Keratinocyte (primary cell): ENCODE measurements around the gene LHX5.

ENCODE experiments used
- EZH2 ChIP-seq: IDR thresholded peaks from one replicate; pipeline ENCODE4 v1.6.1; 2012; ENCODE audit warnings: inconsistent platforms, mild to moderate bottlenecking, low read length, moderate library complexity
- TF ChIP-seq, protein P1 (sequence below), 3 experiments: IDR thresholded peaks in 1 of 3; conservative IDR thresholded peaks in 1 of 3; optimal IDR thresholded peaks in 1 of 3; 2 replicates in 2 of 3; 3 replicates in 1 of 3; pipeline versions ENCODE3 to v1.5.1; 2011; ENCODE audit warnings: low read length in 3 of 3, mild to moderate bottlenecking in 3 of 3, moderate library complexity in 2 of 3, control low read depth in 1 of 3, inconsistent platforms in 1 of 3; ENCODE audit not compliant: insufficient read depth in 2 of 3; ENCODE audit errors: extremely low read depth in 1 of 3

DNA sequence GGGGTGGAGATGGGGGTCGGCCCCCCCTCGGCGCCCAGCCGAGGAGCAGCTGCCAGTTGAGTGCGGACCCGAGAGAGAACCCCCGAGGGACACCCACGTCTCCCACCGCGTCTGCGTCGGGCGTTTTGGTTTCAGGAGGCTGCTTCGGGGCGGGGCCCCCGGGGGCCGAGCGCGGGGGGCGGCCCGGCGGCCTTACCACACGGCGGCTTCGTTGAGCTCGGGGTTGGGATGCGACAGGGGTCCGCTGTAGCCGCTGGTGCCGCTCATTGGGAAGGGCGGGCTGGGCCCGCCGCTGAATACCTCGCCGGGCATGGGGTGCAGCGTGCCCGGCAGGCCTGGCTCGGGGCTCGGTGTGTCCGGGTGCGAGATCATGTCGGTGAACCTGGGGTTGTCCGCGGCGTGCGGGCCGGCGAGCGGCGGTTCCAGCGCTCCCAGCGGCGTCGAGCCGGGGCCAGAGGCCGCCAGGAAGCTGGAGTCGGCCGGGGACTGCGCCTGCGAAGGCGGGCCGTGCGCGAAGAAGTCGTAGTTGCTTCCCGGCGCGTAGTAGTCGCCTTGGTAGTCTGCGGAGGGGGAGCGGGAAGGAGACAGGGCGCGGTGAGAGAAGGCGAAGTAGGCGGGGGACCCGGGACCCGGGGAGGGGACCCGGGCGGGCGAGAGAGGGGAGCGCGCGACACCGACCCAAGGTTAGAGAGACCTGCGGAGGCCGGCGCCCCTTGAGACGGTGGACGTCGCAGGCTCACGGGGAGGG, 8.5 kb downstream of the LHX5 start:
- TF ChIP-seq, protein P1, sequence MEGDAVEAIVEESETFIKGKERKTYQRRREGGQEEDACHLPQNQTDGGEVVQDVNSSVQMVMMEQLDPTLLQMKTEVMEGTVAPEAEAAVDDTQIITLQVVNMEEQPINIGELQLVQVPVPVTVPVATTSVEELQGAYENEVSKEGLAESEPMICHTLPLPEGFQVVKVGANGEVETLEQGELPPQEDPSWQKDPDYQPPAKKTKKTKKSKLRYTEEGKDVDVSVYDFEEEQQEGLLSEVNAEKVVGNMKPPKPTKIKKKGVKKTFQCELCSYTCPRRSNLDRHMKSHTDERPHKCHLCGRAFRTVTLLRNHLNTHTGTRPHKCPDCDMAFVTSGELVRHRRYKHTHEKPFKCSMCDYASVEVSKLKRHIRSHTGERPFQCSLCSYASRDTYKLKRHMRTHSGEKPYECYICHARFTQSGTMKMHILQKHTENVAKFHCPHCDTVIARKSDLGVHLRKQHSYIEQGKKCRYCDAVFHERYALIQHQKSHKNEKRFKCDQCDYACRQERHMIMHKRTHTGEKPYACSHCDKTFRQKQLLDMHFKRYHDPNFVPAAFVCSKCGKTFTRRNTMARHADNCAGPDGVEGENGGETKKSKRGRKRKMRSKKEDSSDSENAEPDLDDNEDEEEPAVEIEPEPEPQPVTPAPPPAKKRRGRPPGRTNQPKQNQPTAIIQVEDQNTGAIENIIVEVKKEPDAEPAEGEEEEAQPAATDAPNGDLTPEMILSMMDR (optimal IDR thresholded peaks at IDR 0.05 in 1 of 3, IDR thresholded peaks at IDR 0.05 in 1 of 3, conservative IDR thresholded peaks at IDR 0.05 in 1 of 3; ENCODE audit: extremely low read depth in 1 of 3, insufficient read depth in 2 of 3, low read length in 3 of 3) = no peak
- no peak for TF ChIP-seq EZH2
